DND-41 (cell line): ENCODE measurements around the gene MNT.

Source experiments
- EZH2 ChIP-seq: IDR thresholded peaks from 3 replicates; pipeline ENCODE4 v1.6.1; 2012; ENCODE audit warnings: borderline replicate concordance, low read depth, mild to moderate bottlenecking, moderate library complexity, low read length, inconsistent platforms; ENCODE audit not compliant: severe bottlenecking
- TF ChIP-seq, protein P1 (sequence below): IDR thresholded peaks from 2 replicates; pipeline ENCODE4 v1.5.1; 2012; ENCODE audit warnings: borderline replicate concordance, low read length, moderate library complexity, mild to moderate bottlenecking; ENCODE audit not compliant: poor library complexity, severe bottlenecking; ENCODE audit errors: extremely low read depth

GRCh38 chr17:2337544-2338314 lies 63.1 kb downstream of the MNT start:
- TF ChIP-seq, protein P1, sequence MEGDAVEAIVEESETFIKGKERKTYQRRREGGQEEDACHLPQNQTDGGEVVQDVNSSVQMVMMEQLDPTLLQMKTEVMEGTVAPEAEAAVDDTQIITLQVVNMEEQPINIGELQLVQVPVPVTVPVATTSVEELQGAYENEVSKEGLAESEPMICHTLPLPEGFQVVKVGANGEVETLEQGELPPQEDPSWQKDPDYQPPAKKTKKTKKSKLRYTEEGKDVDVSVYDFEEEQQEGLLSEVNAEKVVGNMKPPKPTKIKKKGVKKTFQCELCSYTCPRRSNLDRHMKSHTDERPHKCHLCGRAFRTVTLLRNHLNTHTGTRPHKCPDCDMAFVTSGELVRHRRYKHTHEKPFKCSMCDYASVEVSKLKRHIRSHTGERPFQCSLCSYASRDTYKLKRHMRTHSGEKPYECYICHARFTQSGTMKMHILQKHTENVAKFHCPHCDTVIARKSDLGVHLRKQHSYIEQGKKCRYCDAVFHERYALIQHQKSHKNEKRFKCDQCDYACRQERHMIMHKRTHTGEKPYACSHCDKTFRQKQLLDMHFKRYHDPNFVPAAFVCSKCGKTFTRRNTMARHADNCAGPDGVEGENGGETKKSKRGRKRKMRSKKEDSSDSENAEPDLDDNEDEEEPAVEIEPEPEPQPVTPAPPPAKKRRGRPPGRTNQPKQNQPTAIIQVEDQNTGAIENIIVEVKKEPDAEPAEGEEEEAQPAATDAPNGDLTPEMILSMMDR, result no peak
- no peak for TF ChIP-seq EZH2
